A673 (cell line): ENCODE results near the gene MPO.

Experiments
- EZH2 ChIP-seq: fragments of 200-600 bp; sonication (generic); IDR thresholded peaks from 2 replicates; pipeline ENCODE4 v1.6.1; 2017; ENCODE audit warnings: borderline replicate concordance, low read depth, mild to moderate bottlenecking, mixed read lengths, antibody characterized with exemption, low read length; ENCODE audit not compliant: poor library complexity, severe bottlenecking
- TF ChIP-seq, protein P1 (sequence below): fragments of 300-800, 200-600 bp; sonication (generic); conservative IDR thresholded peaks from 2 replicates; pipeline ENCODE4 v1.5.1; 2017; ENCODE audit warnings: low read depth, mild to moderate bottlenecking, antibody characterized with exemption, low read length, moderate library complexity, mixed read lengths

DNA sequence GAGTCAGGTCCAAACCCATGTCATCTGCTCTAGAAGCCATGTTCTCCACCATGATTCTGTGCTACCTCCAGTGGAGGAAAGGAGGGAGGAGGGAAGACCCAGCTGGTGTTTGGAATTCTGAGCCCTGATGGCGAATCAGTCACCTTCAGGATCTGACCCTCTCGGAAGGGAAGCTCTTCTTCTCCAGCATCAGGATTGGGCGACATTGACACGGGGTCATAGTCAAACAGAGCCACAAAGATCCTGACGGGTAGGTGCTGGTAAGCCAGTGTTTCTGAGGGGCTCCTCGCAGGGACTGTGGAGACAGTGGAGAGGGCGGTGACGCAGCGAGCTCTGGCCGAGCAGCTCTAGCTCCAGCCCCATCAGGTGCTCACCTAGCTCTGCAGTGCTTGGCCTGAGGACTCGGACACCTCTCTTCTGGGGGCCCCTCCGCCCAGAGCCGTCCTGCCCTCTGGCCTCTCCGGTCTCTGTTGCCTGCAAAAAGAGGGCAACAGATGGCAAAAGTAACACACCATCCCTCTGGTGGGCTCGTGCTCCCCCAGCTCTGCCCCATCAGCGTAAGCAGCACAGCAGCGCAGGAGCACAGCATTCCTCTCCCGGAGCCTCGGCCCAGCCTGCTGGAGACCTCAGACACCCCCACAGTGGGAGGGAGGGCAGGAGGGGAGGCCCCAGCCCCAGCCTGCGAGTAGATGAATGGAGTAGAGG, 26.9 kb upstream of the MPO start:
- TF ChIP-seq, protein P1, sequence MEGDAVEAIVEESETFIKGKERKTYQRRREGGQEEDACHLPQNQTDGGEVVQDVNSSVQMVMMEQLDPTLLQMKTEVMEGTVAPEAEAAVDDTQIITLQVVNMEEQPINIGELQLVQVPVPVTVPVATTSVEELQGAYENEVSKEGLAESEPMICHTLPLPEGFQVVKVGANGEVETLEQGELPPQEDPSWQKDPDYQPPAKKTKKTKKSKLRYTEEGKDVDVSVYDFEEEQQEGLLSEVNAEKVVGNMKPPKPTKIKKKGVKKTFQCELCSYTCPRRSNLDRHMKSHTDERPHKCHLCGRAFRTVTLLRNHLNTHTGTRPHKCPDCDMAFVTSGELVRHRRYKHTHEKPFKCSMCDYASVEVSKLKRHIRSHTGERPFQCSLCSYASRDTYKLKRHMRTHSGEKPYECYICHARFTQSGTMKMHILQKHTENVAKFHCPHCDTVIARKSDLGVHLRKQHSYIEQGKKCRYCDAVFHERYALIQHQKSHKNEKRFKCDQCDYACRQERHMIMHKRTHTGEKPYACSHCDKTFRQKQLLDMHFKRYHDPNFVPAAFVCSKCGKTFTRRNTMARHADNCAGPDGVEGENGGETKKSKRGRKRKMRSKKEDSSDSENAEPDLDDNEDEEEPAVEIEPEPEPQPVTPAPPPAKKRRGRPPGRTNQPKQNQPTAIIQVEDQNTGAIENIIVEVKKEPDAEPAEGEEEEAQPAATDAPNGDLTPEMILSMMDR, result no peak
- no peak for TF ChIP-seq EZH2
